Measurements from ENCODE around the gene PLIN3.
"Not testable (repeated sequence)": the region's sequence is repeated elsewhere in the genome, so short reads cannot be mapped to it uniquely, and the experiment has no call there.

GRCh38 chr19:4845975-4846374 is 21.5 kb downstream of the PLIN3 start:
- not testable (repeated sequence) for TF ChIP-seq POLR2AphosphoS5 (IDR thresholded peaks at IDR 0.05; ENCODE audit: insufficient read depth in 1 of 2, low read depth in 1 of 2); POLR2A (IDR thresholded peaks at IDR 0.05)
